ENCODE data around the gene PDGFD.

The PDGFD gene

DNA sequence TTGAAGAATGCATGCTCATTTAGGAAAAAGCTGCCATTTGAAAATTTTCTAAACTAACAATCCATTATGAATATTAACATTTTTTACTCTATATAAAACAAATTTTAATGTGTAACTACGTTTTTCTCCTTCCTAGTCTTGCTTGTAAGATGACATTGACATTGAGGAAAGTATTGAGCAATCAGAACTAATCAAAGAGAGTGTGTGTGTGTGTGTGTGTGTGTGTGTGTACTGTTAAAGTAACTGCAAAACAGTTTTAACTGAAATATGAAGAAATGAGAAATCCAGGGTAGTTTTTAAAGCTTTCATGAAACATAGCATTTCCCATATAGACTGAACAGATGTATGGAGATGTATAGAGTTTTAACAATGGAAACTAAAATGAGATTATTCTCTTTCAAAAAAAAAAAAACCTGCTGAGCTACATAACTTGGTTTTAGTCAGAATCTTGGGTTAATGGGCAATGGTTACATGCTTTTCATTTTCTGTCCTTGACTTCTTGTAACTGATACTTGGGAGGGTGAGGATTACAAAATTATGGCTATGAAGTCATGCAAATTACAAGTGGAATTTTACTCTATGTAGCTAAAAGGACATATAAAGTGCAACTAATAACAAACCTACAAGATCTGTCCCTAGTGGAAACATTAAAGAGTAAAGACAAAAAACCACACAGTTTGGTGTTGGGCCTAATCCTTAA is 2.0 kb downstream of the PDGFD start:
- H3K9me3 ChIP-seq (ENCODE audit: insufficient read depth, low read depth, low read length): no peaks in the 10 kb centered on the region
- no peak overlapping the region for H3K9ac ChIP-seq (ENCODE audit: low read depth, low read length)
- no peaks in the 10 kb centered on the region for H3K36me3 ChIP-seq (ENCODE audit: insufficient read depth, low read depth, low read length)
- no peak overlapping the region for H3K27ac ChIP-seq (ENCODE audit: low read length)
- H3K4me3 ChIP-seq (ENCODE audit: low read length): no peak overlapping the region
- H3K27me3 ChIP-seq (ENCODE audit: insufficient read depth, low read length): no peaks in the 10 kb centered on the region
- peaks cover 6% of the 10 kb centered on the region for H3K4me1 ChIP-seq (ENCODE audit: insufficient read depth, low read length)

DNA sequence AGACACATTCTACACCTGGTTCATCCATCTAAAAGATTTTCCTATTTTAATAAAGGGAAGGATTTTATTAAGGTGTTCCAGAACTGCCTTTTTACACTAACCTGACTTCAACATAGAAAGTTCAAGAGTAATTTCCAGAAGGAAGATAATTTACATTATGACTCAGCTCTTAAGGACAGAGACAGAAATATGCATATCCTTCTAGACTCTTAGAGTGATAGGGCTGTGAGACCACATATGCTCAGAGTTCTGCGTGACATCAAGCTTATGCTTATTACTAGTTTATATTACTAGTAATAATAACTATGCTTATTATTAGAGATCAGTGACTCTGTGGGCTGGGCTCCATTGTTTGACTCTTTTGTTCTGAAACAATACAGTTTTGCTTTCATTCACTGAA is 4.6 kb downstream of the PDGFD start:
- Histone ChIP-seq H3K36me3 (ENCODE audit: insufficient read depth, low read depth, low read length) (no peaks in the 10 kb centered on the region), H3K4me1 (ENCODE audit: insufficient read depth, low read length) (peaks cover 4% of the 10 kb centered on the region; the same call in 1 of the 2 replicates), H3K4me3 (ENCODE audit: low read length) (no peak overlapping the region), H3K9me3 (ENCODE audit: insufficient read depth, low read depth, low read length) (no peaks in the 10 kb centered on the region), H3K27me3 (ENCODE audit: insufficient read depth, low read length) (no peaks in the 10 kb centered on the region), H3K27ac (ENCODE audit: low read length) (no peak overlapping the region), H3K9ac (ENCODE audit: low read depth, low read length) (no peak overlapping the region)

DNA sequence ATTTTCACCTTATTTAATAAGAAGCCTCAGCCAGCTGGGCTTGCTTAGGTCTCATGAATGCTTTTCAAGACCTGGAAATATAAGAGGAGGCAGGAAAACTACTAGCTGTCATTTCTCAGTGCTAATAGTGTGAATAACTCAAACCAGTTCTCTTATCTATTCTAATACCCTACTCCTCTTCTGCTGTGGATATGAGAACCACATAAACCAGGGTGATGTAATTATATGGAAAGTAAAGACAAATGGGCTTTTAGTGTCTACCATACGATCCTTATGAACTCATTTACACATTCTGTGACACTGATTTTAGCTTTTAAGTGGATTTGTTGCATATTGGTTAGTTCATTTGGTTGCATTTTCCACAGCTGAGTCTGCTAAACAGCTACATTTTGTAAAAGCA is 8.6 kb downstream of the PDGFD start:
- H3K9ac ChIP-seq (ENCODE audit: low read depth, low read length): no peak overlapping the region
- no peak overlapping the region for H3K27ac ChIP-seq (ENCODE audit: low read length)
- H3K4me1 ChIP-seq (ENCODE audit: insufficient read depth, low read length): peaks cover 8% of the 10 kb centered on the region; the same call in 1 of the 2 replicates
- no peaks in the 10 kb centered on the region for H3K36me3 ChIP-seq (ENCODE audit: insufficient read depth, low read depth, low read length)
- no peaks in the 10 kb centered on the region for H3K27me3 ChIP-seq (ENCODE audit: insufficient read depth, low read length)
- peaks cover under 1% of the 10 kb centered on the region; the same call in 1 of the 2 replicates for H3K9me3 ChIP-seq (ENCODE audit: insufficient read depth, low read depth, low read length)
- no peak overlapping the region for H3K4me3 ChIP-seq (ENCODE audit: low read length)

DNA sequence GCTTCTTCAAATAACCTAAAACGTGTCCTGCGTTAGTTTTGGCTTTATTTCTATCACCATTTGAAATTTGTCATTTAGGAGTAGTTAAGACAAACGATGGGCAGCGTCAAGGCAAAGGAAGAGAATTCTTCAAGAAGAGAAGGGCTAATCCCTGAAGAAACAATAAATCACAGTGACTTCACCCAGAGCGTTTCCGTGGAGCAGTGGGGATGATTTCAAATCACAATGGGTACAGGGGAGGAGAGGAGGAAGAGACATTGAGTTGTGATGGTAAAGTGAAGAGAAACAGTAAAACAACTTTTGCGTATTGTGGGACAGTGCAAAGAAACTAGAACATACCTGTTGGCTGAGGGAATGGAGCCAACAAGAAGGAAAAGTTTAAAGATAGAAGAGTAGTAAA is 9.7 kb downstream of the PDGFD start:
- Histone ChIP-seq H3K36me3 (ENCODE audit: insufficient read depth, low read depth, low read length) (no peaks in the 10 kb centered on the region), H3K4me3 (ENCODE audit: low read length) (no peak overlapping the region), H3K9me3 (ENCODE audit: insufficient read depth, low read depth, low read length) (peaks cover 4% of the 10 kb centered on the region; the same call in 1 of the 2 replicates), H3K27me3 (ENCODE audit: insufficient read depth, low read length) (no peaks in the 10 kb centered on the region), H3K9ac (ENCODE audit: low read depth, low read length) (no peak overlapping the region), H3K27ac (ENCODE audit: low read length) (no peak overlapping the region), H3K4me1 (ENCODE audit: insufficient read depth, low read length) (peaks cover 8% of the 10 kb centered on the region; the same call in 1 of the 2 replicates)

DNA sequence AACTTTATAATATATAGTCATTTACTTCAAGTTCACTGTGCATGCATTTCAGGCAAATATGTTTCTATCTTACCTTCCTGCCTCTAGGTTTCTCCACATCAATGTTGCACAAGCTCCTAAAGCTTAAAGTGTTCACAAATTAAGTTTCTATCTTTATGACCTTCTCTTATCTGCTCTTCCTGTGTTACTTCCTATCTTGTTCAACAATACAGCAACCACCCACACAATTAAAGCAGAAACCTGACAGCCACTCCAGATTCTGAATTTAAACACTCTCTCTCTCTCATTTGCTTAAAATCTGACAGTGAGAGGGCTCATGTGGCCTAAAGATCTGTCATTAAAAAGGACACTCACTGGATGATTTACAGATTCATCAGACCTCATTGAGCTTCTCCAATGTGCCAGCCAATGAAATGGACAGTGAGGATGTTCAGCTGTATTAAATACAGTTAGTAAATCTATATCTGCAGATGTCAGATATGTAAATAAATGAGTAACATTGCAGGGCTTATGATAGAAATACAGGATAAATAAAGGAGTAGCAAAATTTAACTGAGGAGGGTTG is 10.9 kb downstream of the PDGFD start:
- Histone ChIP-seq H3K9ac (ENCODE audit: low read depth, low read length) (no peak overlapping the region), H3K27me3 (ENCODE audit: insufficient read depth, low read length) (no peaks in the 10 kb centered on the region), H3K27ac (ENCODE audit: low read length) (no peak overlapping the region), H3K9me3 (ENCODE audit: insufficient read depth, low read depth, low read length) (peaks cover 4% of the 10 kb centered on the region; the same call in 1 of the 2 replicates), H3K36me3 (ENCODE audit: insufficient read depth, low read depth, low read length) (no peaks in the 10 kb centered on the region), H3K4me1 (ENCODE audit: insufficient read depth, low read length) (peaks cover 8% of the 10 kb centered on the region; the same call in 1 of the 2 replicates), H3K4me3 (ENCODE audit: low read length) (no peak overlapping the region)

DNA sequence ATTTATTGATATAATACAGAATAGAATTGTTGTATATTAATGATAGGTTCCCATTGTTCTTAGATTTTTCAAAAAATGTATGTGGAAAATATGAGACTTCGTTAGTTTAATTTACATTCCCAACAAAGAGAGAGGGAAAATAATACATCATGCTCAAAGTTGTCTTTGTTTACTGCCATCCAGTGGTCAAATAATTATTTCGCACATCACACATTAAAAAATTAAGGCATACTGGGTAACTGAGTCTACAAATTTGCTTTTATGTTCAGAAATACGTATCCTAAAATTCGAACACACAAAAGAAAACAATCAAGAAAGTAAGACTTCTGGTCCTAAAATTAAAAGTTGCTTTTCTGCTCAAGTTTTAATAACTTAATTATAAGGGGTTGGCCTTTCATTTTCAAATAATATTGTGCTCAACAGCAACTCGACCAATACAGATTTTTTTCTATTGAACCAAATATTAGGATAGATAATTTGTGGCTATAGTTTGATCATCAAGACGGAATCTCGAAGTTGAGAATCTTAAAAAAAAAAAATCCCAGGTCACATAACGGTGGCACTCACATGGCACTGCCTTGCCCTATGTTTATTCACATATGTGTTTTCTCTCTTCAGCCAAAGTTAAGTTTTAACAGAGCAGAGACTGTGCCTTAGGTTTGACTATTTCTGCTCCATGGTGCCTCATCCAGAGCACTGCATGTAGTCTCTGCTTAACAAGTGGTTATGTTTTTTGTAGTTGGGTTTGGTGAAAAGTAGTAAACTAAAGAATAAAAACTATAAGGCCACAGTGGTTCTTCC is 12.3 kb downstream of the PDGFD start:
- Histone ChIP-seq H3K9ac (ENCODE audit: low read depth, low read length) (no peak overlapping the region), H3K27ac (ENCODE audit: low read length) (no peak overlapping the region), H3K9me3 (ENCODE audit: insufficient read depth, low read depth, low read length) (peaks cover 4% of the 10 kb centered on the region; the same call in 1 of the 2 replicates), H3K27me3 (ENCODE audit: insufficient read depth, low read length) (no peaks in the 10 kb centered on the region), H3K4me1 (ENCODE audit: insufficient read depth, low read length) (peaks cover 8% of the 10 kb centered on the region; the same call in 1 of the 2 replicates), H3K4me3 (ENCODE audit: low read length) (no peak overlapping the region), H3K36me3 (ENCODE audit: insufficient read depth, low read depth, low read length) (no peaks in the 10 kb centered on the region)

DNA sequence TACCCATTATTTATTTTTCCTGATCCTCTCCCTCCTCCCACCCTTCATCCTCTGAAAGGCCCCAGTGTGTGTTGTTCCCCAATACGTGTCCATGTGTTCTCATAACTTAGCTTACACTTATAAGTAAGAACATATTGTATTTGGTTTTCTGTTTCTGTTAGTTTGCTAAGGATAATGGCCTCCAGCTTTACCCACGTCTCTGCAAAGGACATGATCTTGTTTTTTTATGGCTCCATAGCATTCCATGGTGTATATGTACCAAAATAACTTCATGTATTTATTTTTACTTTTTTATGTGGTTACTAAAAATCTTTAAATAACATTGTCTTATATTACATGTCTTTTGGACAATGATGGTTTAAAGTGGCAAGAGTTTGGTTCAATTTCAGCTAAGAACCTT is 15.2 kb downstream of the PDGFD start:
- H3K36me3 ChIP-seq (ENCODE audit: insufficient read depth, low read depth, low read length): no peaks in the 10 kb centered on the region
- no peak overlapping the region for H3K27ac ChIP-seq (ENCODE audit: low read length)
- H3K27me3 ChIP-seq (ENCODE audit: insufficient read depth, low read length): no peaks in the 10 kb centered on the region
- no peak overlapping the region for H3K4me3 ChIP-seq (ENCODE audit: low read length)
- H3K9ac ChIP-seq (ENCODE audit: low read depth, low read length): no peak overlapping the region
- H3K9me3 ChIP-seq (ENCODE audit: insufficient read depth, low read depth, low read length): peaks cover 4% of the 10 kb centered on the region; the same call in 1 of the 2 replicates
- no peaks in the 10 kb centered on the region; the same call in 1 of the 2 replicates for H3K4me1 ChIP-seq (ENCODE audit: insufficient read depth, low read length)

DNA sequence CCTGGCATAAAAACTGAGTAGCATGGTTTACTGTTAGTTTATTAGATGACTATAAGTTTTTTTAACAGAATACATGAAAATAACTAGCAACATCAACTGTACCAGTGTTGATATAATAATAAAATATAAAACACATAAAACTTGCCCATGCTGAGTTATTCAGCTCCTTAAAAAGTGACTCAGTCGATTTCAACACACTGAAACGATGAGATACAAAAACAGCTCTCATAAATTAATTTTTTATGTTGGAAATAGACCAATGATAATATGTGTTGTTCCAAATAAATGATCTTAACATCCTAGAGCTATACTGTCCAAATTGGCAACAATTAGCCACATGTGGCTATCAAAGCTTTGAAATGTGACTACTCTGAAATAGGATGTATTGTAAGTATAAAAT is 15.9 kb downstream of the PDGFD start:
- peaks cover 4% of the 10 kb centered on the region; the same call in 1 of the 2 replicates for H3K9me3 ChIP-seq (ENCODE audit: insufficient read depth, low read depth, low read length)
- no peaks in the 10 kb centered on the region for H3K27me3 ChIP-seq (ENCODE audit: insufficient read depth, low read length)
- H3K27ac ChIP-seq (ENCODE audit: low read length): no peak overlapping the region
- no peaks in the 10 kb centered on the region for H3K4me1 ChIP-seq (ENCODE audit: insufficient read depth, low read length)
- H3K9ac ChIP-seq (ENCODE audit: low read depth, low read length): no peak overlapping the region
- no peaks in the 10 kb centered on the region for H3K36me3 ChIP-seq (ENCODE audit: insufficient read depth, low read depth, low read length)
- H3K4me3 ChIP-seq (ENCODE audit: low read length): no peak overlapping the region

DNA sequence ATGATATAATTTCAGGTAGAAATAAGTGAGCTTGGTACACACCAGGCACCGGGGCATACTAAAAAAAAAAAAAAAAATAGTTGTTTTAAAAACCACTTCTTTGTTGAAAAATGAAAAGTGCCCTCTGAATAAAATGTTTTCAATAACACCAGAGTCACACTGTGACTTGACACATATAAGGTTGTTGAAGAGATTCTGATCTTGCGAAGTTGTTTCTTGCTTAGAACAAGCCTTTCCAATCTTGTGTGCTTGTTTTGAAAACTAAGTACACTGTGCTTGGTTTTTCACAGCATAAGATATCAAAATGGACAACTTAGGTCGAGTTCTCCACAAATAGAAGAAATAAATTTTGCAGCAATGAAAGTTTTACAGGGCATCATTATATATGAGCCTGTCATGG is 17.0 kb downstream of the PDGFD start:
- Histone ChIP-seq H3K36me3 (ENCODE audit: insufficient read depth, low read depth, low read length) (no peaks in the 10 kb centered on the region), H3K27ac (ENCODE audit: low read length) (no peak overlapping the region), H3K4me3 (ENCODE audit: low read length) (no peak overlapping the region), H3K9ac (ENCODE audit: low read depth, low read length) (no peak overlapping the region), H3K9me3 (ENCODE audit: insufficient read depth, low read depth, low read length) (peaks cover 4% of the 10 kb centered on the region; the same call in 1 of the 2 replicates), H3K4me1 (ENCODE audit: insufficient read depth, low read length) (no peaks in the 10 kb centered on the region), H3K27me3 (ENCODE audit: insufficient read depth, low read length) (no peaks in the 10 kb centered on the region)

DNA sequence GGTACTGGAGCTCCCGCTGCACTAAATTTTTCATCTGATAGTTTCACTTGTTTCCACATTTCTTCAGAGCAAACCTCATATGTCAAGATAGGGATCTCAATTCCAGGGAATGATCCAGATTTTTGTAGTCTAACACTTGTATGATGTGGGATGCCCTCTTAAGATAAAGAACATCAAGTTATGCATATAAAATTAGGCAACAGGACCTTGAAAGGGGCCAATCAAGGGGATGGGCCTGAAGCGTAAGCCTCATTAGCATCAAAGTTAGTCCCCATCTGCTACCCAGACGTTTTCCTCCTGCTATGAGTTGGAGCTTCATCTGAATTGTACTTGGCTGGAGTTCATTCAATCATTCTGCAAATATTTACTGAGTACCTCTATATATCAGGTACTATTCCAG is 17.5 kb downstream of the PDGFD start:
- Histone ChIP-seq H3K27ac (ENCODE audit: low read length) (no peak overlapping the region), H3K36me3 (ENCODE audit: insufficient read depth, low read depth, low read length) (no peaks in the 10 kb centered on the region), H3K4me1 (ENCODE audit: insufficient read depth, low read length) (no peaks in the 10 kb centered on the region), H3K9ac (ENCODE audit: low read depth, low read length) (no peak overlapping the region), H3K4me3 (ENCODE audit: low read length) (no peak overlapping the region), H3K27me3 (ENCODE audit: insufficient read depth, low read length) (no peaks in the 10 kb centered on the region), H3K9me3 (ENCODE audit: insufficient read depth, low read depth, low read length) (peaks cover 4% of the 10 kb centered on the region; the same call in 1 of the 2 replicates)

DNA sequence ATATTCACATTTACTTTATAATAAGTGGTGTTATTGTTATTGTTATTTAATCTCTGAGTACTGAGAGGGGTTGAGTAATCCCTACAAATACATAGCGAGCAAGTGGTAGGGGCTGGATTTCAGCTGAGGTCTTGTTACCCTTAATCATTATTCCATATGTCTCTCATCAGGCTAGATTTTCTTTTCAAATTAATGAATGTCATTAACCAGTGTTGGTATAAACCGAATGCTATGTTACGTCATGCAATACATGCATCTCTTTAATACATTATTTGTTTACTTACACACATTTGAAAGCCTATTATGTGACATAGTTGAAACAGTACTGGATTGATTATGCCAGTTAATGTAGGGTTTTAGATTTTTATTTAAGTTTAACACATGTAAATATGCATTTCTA is 18.9 kb downstream of the PDGFD start:
- H3K36me3 ChIP-seq (ENCODE audit: insufficient read depth, low read depth, low read length): no peaks in the 10 kb centered on the region
- no peaks in the 10 kb centered on the region for H3K9me3 ChIP-seq (ENCODE audit: insufficient read depth, low read depth, low read length)
- no peaks in the 10 kb centered on the region for H3K27me3 ChIP-seq (ENCODE audit: insufficient read depth, low read length)
- H3K4me1 ChIP-seq (ENCODE audit: insufficient read depth, low read length): no peaks in the 10 kb centered on the region
- no peak overlapping the region for H3K27ac ChIP-seq (ENCODE audit: low read length)
- H3K9ac ChIP-seq (ENCODE audit: low read depth, low read length): no peak overlapping the region
- no peak overlapping the region for H3K4me3 ChIP-seq (ENCODE audit: low read length)

Measured in iPS-20b (cell line).